NCI-H82 treated with DMSO at 0.1 percent for 48 hours (cell line): ENCODE results near the gene ERCC1.
"Not testable (repeated sequence)": the region's sequence is repeated elsewhere in the genome, so short reads cannot be mapped to it uniquely, and the experiment has no call there.

Experiments
- DNase-seq: peaks from one replicate; lab custom pipeline; 2025; ENCODE audit not compliant: unreplicated experiment; lab: John Stamatoyannopoulos, UW

The ERCC1 gene

DNA sequence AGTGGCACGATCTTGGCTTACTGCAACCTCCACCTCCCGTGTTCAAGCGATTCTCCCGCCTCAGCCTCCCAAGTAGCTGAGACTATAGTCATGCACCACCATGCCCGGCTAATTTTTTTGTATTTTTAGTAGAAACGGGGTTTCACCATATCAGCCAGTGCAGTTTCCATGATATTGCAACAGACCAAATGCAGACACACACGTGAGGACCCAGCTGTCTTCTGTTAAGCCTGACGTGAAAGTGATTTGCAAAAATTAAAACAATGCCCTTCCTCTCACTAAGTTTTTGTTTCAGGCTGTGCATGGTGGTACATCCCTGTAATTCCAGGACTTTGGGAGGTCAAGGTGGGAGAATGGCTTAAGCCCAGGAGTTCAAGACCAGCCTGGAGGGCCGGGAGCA, 7.3 kb upstream of the ERCC1 start:
- not testable (repeated sequence) for DNase-seq

DNA sequence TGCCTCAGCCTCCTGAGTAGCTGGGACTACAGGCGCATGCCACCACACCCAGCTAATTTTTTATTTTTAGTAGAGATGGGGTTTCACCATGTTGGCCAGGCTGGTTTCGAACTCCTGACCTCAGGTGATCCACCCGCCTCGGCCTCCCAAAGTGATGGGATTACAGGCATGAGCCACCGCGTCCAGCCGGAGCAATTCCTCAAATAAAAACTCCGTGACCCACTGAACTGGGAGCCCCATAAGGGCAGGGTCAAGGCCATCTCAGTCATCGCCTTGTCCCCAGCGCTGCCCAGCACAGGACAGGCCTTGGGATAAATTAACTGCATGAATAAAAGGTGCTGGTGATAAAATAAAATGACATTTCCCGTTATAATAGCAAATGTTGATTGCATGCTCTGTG, 6.2 kb upstream of the ERCC1 start:
- DNase-seq, result not testable (repeated sequence)

DNA sequence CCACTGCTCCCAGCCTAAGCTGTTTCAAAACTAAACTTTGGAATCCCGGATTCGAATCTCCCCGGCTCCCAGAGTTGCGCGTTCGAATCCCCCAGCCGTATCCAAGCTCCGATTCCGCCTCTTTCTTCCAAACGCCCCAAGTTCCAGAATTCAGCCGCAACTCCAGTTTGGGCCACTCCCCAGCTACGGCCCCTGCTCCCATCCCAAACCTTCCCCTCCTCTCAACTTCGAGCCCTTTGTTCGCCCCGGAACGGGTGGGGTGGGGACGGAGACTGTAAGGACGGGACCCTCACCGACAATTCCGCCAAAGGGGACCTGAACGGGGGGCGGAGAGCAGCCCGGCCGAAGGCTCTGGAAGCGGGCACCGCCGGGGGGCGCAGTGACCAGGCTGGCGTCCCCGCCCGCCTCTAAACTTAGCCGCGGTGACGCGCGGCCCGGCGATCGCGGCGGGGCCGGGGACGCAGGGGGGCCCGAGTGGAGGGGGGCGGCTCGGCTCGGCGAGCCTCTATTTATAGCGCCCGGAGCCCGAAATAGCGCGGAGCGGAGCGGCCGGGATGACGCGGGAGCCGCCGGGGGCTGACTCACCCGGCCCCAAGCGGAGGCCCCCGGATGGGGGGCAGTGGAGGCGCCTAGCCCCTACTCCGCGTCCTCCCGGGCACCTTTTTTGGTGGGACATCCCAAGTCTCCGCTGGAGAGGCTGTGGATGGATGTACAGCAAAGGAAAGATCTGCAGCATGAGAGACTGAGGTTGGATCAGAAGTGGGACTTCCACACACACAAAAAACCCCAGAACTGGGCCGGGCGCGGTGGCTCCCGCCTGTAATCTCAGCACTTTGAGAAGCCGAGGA, 4.9 kb upstream of the ERCC1 start:
- no peak for DNase-seq

DNA sequence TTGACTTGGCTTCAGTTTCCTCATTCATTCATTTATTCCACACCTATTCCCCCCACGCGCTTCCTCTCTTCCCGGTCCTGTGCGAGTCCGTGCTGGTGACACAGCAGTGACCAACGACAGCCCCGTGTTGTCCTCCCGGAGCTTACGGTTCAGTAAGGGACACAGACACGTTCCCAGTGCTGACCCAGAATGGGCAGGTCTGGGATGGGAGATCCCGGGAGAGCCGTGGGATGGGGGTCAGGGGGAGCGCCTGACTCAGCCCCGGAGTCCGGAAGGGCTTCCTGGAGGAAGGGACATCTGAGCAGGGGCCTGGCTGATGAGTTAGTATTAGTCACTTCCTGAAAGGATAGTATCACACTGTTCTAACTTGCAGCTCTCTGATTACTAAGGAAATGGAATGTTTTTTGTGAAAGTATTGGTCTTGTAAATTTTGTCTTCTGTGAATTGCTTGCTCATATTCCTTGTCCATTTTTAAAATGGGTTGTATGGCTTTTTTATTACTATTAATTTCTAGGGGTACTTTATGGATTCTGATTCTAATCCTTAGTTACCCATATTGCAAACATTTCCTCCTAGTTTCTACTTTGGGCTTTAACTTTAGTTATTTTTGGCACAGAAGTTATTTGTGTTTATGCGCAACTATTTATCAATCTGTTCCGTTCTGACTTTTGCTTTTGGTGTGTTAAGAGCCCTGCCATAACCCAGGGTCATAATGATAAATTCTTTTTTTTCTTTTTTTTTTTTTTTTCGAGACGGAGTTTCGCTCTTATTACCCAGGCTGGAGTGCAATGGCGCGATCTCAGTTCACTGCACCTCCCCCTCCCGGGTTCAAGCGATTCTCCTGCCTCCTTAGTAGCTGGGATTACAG, 708 bp upstream of the ERCC1 start:
- DNase-seq, result no peak

DNA sequence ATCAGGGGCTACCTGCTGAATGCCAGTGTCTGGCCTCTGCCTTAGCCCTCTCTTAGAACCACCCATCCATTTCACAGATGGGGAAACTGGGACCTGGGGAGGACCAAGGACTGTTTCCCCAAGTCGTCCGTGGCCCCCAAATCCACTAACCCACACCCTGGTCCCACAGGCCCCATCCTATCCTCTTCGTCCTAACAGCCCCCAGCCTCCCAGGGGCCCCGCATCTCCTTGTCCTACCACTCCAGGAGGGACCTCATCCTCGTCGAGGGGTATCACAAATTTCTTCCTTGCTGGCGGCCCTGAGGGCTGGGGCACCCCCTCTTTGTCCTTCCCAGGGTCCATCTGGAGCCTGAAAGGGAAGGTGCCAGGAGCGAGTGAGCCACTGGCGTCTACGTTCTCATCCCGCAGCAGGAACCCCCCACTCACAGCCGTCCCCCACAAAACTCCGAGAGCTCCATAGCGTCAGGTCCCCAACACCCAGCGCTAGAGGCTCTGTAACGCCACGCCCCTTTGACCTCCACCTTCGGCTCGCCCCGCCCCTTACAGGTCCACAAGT, 606 bp downstream of the ERCC1 start:
- DNase-seq, result no peak

DNA sequence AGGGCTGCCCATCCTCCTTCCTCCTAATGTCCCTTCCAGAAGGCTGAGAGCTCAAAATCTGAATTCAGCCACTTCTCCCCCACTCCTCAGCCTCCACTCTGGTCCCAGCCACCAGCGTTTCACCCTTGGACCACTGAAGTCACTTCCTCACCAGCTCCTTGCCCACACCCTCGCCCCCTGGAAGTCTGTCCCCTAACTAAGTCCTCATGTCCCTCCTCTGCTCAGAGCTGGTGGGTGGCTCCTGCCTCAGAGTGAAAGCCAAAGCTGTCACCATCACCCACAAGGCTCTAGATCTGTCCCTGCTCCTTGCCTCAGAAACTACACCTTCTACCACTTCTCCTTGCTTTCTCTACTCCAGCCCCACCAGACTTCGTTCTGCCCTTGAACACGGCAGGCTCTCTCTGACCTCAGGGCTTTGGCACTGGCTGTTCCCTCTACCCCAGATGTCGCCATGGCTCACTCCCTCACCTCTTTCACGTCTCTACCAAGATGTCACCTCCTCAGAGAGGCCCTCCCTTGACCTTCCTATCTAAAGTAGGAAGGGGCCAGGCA, 1.7 kb downstream of the ERCC1 start:
- no peak for DNase-seq

DNA sequence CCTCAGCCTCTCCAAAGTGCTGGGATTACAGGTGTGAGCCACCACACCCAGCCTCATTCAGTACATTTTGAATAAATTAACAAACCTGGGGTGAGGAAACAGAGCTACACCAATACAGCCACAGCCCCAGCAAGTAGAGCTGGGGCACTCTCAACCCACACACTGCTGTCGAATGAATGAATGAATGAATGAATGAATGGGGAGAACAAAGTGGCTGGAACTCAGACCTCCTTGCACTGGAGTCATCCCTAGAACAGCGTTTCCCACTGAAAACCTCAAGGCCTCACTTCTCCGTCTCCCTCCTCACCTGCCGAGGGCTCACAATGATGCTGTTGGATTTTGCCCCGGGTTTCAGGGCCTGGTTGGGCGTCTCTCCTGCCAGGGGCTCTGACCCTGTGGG, 2.8 kb downstream of the ERCC1 start:
- no peak for DNase-seq

DNA sequence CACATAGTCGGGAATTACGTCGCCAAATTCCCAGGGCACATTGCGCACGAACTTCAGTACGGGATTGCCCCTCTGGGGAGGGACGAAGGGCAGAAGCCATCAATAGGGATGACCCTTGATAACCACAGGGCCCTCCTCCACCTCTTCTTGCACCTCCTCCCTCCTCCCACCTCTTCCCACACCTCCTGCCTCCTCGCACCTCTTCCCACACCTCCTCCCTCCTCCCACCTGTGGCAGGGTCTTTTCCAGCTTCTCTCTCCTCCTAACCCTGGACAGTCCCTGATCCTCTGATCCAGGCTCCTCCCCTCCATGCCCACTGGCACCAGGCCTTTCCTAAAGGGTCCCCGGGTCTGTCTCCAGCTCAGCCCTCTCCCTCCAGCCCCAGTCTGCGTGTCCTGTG, 3.4 kb downstream of the ERCC1 start:
- no peak for DNase-seq

DNA sequence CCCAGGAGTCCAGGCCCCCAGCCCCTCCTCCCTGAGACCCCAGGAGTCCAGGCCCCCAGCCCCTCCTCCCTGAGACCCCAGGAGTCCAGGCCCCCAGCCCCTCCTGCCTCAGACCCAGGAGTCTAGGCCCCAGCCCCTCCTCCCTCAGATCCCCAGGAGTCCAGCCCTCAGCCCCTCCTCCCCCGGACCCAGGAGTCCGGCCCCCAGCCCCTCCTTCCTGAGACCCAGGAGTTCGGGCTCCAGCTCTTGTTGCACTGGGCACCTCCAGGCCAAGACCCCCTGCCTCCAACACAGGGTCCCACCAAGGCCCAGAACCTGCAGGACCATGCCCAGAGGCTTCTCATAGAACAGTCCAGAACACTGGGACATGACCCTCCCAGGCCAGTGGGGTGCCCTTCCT, 3.8 kb downstream of the ERCC1 start:
- DNase-seq, result no peak

DNA sequence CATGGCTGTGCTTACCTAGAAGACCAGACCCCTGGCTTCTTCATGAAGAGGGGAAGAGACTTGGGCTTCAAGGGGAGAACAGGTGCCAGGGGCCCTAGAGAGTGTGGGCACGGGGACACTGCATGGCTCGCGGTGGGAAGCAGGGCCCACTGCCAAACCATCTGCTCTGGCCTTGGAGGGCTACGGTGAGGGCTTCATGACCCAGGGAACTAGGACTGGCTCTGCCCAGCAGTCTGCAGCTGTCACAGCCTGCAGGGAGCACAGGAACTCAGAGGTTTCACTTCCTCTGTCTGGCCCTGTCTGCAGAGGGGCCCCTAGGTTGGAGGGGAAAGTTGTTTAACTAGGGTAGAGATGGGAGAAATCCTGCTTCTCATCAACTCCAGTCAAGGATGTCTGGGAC, 4.3 kb downstream of the ERCC1 start:
- no peak for DNase-seq

DNA sequence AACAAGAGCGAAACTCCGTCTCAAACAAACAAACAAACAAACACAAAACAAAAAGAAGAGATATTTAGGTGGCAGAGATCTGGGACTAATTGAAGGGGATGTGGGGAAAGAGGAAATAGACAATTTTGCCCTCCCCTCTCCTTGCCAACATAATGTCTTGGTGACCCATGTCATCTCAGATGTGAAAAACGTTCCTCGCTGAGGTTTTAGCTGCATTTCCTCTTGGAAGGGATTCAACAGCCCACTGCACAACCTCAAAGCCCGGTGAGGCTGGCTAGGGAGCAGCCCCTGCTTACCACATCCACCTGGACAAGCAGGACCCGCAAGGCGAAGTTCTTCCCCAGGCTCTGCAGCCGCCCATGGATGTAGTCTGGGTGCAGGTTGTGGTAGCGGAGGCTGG, 4.9 kb downstream of the ERCC1 start:
- no peak for DNase-seq

DNA sequence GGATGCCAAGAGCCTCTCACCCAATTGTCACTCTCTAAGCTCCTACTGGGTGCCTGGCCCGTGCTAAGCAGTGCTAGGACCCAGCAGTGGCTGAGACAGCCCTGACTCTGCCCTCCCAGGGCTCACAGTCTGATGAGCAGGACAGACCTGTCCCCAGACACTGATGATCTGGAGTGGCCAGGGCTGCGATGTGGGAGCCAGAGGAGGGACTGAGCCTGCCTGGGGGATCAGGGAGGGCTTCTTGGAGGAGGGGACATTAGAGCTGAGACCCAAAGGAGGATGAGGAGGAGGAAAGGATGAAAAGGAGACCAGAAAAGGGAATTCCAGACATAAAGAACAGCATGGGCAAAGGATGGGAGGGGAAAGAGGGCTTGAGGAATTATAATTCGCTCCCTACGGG, 6.6 kb downstream of the ERCC1 start:
- no peak for DNase-seq

DNA sequence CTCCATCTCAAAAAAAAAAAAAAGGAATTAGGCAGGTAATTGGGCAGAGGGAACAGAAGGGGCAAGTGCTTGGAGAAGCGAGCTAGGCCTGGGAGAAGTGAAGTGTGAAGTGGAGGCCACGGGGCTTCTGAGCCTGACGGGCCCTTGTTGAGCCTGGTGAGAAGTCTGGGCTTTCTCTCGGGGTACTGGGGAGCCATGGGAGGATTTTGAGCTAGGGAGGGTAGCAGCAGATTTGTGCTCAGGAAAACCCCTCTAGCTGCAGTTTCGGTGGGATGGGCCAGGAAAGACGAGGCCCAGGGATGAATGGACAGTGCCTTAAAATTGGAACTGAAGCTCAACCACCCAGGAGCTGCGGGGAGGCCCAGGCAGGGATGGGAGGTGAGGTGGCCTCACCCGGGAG, 9.2 kb downstream of the ERCC1 start:
- DNase-seq, result no peak

DNA sequence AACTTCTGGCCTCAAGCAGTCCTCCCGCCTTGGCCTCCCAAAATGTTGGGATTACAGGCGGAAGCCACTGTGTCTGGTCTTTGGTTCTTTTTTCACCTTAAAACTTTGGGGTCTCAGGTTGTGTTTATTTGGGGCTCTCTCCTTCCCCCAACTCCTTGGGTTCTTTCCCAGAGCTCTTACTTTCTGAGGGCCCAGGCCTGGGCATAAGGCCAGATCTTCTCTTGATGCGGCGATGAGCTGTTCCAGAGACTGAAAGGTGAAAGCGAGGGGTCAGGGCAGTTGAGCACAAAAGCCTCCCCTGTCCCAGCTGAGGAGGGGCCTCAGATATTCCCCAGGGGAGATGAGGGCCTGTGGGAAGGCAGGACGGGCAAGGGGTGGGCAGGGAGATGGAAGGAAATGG, 10.2 kb downstream of the ERCC1 start:
- DNase-seq, result no peak

DNA sequence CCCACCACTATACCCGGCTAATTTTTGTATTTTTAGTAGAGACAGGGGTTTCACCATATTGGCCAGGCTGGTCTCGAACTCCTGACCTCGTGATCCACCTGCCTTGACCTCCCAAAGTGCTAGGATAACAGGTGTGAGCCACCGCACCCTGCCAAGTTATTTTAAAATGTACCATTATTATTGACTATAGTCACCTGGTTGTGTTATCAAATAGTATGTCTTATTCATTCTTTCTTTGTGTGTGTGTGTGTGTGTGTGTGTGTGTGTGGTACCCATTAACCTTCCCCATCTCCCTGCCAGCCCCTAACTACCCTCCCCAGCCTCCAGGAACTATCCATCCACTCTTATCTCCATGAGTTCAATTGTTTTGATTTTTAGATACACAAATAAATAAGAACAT, 13.4 kb downstream of the ERCC1 start:
- not testable (repeated sequence) for DNase-seq

DNA sequence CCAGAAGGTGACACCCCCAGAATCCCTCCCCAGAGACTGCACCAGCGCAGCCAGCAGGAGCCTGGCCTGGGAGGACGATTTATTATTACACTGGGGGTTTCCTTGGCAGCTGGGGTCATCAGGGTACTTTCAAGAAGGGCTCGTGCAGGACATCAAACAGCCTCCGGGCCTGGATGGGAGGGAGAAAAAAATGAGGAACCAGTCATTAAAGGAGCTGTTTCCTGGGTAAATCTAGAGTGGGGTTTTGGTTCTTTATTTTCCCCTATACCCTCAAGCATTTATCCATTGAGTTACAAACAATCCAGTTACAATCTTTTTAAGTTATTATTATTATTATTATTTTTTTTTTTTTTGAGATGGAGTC, 14.2 kb downstream of the ERCC1 start:
- no peak for DNase-seq

DNA sequence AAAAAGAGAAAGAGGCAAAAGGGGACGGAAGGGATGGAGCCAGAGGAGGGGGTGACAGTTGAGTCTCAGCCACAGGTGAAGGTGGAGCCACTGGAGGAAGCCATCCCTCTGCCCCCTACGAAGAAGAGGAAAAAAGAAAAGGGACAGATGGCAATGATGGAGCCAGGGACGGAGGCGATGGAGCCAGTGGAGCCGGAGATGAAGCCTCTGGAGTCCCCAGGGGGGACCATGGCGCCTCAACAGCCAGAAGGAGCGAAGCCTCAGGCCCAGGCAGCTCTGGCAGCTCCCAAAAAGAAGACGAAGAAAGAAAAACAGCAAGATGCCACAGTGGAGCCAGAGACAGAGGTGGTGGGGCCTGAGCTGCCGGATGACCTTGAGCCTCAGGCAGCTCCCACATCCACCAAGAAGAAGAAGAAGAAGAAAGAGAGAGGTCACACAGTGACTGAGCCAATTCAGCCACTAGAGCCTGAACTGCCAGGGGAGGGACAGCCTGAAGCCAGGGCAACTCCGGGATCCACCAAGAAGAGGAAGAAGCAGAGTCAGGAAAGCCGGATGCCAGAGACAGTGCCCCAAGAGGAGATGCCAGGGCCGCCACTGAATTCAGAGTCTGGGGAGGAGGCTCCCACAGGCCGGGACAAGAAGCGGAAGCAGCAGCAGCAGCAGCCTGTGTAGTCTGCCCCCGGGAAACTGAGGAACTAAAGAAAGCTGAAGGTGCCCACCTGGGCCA, 14.7 kb downstream of the ERCC1 start:
- DNase-seq, result no peak

DNA sequence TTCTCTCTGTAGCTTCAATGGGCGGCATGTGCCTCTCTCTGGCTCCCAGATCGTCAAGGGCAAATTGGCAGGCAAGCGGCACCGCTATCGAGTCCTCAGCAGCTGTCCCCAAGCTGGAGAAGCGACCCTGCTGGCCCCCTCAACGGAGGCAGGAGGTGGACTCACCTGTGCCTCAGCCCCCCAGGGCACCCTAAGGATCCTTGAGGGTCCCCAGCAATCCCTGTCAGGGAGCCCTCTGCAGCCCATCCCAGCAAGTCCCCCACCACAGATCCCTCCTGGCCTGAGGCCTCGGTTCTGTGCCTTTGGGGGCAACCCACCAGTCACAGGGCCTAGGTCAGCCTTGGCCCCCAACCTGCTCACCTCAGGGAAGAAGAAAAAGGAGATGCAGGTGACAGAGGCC, 15.6 kb downstream of the ERCC1 start:
- DNase-seq, result no peak

DNA sequence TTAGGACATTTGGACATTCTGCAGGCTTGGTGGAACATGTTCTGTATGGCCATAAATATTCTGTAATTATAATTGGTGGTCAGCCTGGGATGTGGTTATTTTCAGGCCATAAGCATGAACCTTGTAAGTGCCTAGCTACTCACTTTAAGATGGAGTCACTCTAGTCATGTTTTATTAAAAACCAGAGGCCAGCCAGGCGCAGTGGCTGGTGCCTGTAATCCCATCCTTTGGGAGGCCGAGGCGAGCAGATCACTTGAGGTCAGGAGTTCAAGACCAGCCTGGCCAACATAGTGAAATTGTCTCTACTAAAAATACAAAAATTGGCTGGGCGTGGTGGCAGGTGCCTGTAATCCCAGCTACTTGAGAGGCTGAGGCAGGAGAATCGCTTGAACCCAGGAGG, 16.1 kb downstream of the ERCC1 start:
- DNase-seq, result not testable (repeated sequence)

DNA sequence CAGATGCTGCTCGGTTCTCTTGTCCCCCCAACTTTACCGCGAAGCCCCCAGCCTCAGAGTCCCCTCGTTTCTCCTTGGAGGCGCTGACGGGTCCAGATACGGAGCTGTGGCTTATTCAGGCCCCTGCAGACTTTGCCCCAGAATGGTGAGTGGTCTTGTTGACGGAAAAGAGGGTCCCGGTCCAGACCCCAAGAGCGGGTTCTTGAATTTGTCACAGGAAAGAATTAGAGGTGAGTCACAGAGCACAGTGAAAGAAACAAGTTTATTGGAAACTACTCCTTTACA, 16.7 kb downstream of the ERCC1 start:
- DNase-seq, result no peak
